ENCODE measurements around the gene CCL3.

DNA sequence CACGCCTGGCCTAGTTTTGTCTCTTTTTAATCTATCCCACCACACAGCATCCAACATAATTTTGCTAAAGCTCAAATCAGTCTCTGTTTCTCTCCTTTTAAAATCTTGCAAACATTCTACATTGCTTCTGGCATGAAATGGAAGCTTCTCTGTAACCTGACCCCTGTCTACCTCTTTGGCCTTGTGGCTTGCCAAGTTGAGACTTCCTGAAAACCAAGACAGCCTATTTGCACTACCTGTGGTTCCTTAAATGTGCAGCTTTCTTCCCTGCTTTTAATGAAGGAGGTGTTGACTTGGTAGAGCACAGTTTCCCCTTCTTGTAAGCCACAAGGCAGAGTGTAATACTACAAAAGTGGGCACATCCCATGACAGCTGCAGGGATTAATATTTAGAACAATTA is 6.0 kb upstream of the CCL3 start:
- TF ChIP-seq, protein P1, sequence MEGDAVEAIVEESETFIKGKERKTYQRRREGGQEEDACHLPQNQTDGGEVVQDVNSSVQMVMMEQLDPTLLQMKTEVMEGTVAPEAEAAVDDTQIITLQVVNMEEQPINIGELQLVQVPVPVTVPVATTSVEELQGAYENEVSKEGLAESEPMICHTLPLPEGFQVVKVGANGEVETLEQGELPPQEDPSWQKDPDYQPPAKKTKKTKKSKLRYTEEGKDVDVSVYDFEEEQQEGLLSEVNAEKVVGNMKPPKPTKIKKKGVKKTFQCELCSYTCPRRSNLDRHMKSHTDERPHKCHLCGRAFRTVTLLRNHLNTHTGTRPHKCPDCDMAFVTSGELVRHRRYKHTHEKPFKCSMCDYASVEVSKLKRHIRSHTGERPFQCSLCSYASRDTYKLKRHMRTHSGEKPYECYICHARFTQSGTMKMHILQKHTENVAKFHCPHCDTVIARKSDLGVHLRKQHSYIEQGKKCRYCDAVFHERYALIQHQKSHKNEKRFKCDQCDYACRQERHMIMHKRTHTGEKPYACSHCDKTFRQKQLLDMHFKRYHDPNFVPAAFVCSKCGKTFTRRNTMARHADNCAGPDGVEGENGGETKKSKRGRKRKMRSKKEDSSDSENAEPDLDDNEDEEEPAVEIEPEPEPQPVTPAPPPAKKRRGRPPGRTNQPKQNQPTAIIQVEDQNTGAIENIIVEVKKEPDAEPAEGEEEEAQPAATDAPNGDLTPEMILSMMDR (IDR thresholded peaks at IDR 0.05): no peak
- no peak for TF ChIP-seq POLR2A (IDR thresholded peaks at IDR 0.05)

Measured in Peyer's patch (tissue), 4 donors.